H1 (cell line): Measurements from ENCODE around the gene KCTD20. TPM values are rescaled to one million over a fixed set of nuclear protein-coding genes. Genes with fewer than 3 reads are reported as not detected.

Source experiments
- CTCF ChIA-PET: fragments of 300-600 bp; sonication (Branson Sonifier 250); formaldehyde crosslinking; loops from one replicate; lab custom pipeline; 2021; ENCODE audit not compliant: partially characterized antibody; lab: Charles Lee
- POLR2A ChIA-PET: fragments of 300-600 bp; sonication (Branson Sonifier 250); formaldehyde crosslinking; loops from one replicate; lab custom pipeline; 2021; ENCODE audit warnings: inconsistent platforms; ENCODE audit not compliant: partially characterized antibody; lab: Charles Lee
- DNase-seq, 2 experiments: peaks; one replicate each; pipeline versions ENCODE4 v3.0.0 to v3.0.0-alpha.2; 2010 to 2022; ENCODE audit warnings: low spot score in 2 of 2, low read depth in 1 of 2, mixed read lengths in 1 of 2
- FAIRE-seq: peaks from 2 replicates; lab custom pipeline; 2011; peaks lifted over from hg19 to GRCh38; lab: Jason Lieb, UNC
- H2AFZ ChIP-seq: 2 replicates; pipeline ENCODE4 v1.8.1; 2012; ENCODE audit warnings: low read length, inconsistent platforms
- H2AK5ac ChIP-seq: 2 replicates; pipeline ENCODE4 v1.6.1; 2013; ENCODE audit warnings: low read depth, low read length
- H2BK120ac ChIP-seq: replicated peaks from 2 replicates; pipeline ENCODE3; 2013; ENCODE audit warnings: low read depth, low read length, inconsistent platforms
- H2BK12ac ChIP-seq: 2 replicates; pipeline ENCODE4 v1.6.1; 2013; ENCODE audit warnings: low read depth, low read length
- H2BK15ac ChIP-seq: 2 replicates; pipeline ENCODE4 v1.6.1; 2013; ENCODE audit warnings: low read length
- H2BK20ac ChIP-seq: 2 replicates; pipeline ENCODE4 v1.6.1; 2013; ENCODE audit warnings: low read length
- H2BK5ac ChIP-seq: 2 replicates; pipeline ENCODE4 v1.6.1; 2013; ENCODE audit warnings: low read depth, low read length
- H3K14ac ChIP-seq: 2 replicates; pipeline ENCODE4 v1.6.1; 2013; ENCODE audit warnings: inconsistent platforms; ENCODE audit not compliant: insufficient read length
- H3K18ac ChIP-seq: 2 replicates; pipeline ENCODE4 v1.6.1; 2013; ENCODE audit warnings: low read length; ENCODE audit errors: extremely low read depth
- H3K23ac ChIP-seq: 2 replicates; pipeline ENCODE4 v1.6.1; 2013; ENCODE audit warnings: inconsistent platforms; ENCODE audit not compliant: insufficient read length
- H3K23me2 ChIP-seq: 2 replicates; pipeline ENCODE4 v1.6.1; 2013; ENCODE audit warnings: low read depth, low read length
- H3K27ac ChIP-seq: 2 replicates; pipeline ENCODE4 v1.6.1; 2011; ENCODE audit warnings: low read depth, low read length, inconsistent platforms
- H3K27me3 ChIP-seq, 4 experiments: replicated peaks in 1 of 4; 1 replicate in 1 of 4; 2 replicates in 3 of 4; pipeline versions ENCODE4 v1.6.1 to v1.8.1; 2011 to 2013; ENCODE audit warnings: low read length in 3 of 4, mild to moderate bottlenecking in 3 of 4, inconsistent platforms in 2 of 4, mixed read lengths in 2 of 4, moderate library complexity in 1 of 4; ENCODE audit not compliant: control insufficient read depth in 3 of 4, insufficient read depth in 3 of 4; ENCODE audit errors: extremely low read depth in 1 of 4
- H3K36me3 ChIP-seq, 4 experiments: 2 replicates each; pipeline versions ENCODE4 v1.6.1 to v1.8.1; 2011 to 2013; ENCODE audit warnings: mild to moderate bottlenecking in 4 of 4, low read length in 3 of 4, moderate library complexity in 2 of 4, control low read depth in 1 of 4, inconsistent platforms in 1 of 4; ENCODE audit not compliant: insufficient read depth in 4 of 4, control insufficient read depth in 2 of 4
- H3K4ac ChIP-seq: replicated peaks from 2 replicates; pipeline ENCODE3; 2013; ENCODE audit warnings: low read length, low read depth, mixed read lengths, inconsistent platforms; ENCODE audit not compliant: insufficient read length
- H3K4me1 ChIP-seq, 4 experiments: replicated peaks in 1 of 4; 1 replicate in 1 of 4; 2 replicates in 3 of 4; pipeline versions ENCODE4 v1.6.1 to v1.8.1; 2011 to 2013; ENCODE audit warnings: low read length in 3 of 4, inconsistent platforms in 2 of 4, mixed read lengths in 1 of 4; ENCODE audit not compliant: insufficient read depth in 4 of 4, control insufficient read depth in 3 of 4
- H3K4me2 ChIP-seq, 2 experiments: 2 replicates each; pipeline versions ENCODE4 v1.6.1 to v1.8.1; 2011 to 2013; ENCODE audit warnings: low read depth in 2 of 2, low read length in 2 of 2, control low read depth in 1 of 2, inconsistent platforms in 1 of 2, mild to moderate bottlenecking in 1 of 2; ENCODE audit not compliant: insufficient read depth in 1 of 2
- H3K4me3 ChIP-seq, 4 experiments: fragments of 200-600, 300-600 bp in 1 of 4; sonication (generic), shearing (Covaris generic), sonication (Bioruptor Twin) in 1 of 4; 2 replicates each; pipeline versions ENCODE4 v1.5.1 to v1.8.1; 2011 to 2016; ENCODE audit warnings: low read length in 4 of 4, low read depth in 3 of 4, control low read depth in 2 of 4, inconsistent platforms in 2 of 4, mild to moderate bottlenecking in 2 of 4, mixed read lengths in 1 of 4, moderate library complexity in 1 of 4; ENCODE audit not compliant: insufficient read depth in 2 of 4; ENCODE audit errors: extremely low read depth in 1 of 4
- H3K56ac ChIP-seq: replicated peaks from 2 replicates; pipeline ENCODE3; 2013; ENCODE audit warnings: low read depth, mild to moderate bottlenecking, mixed read lengths, low read length, inconsistent platforms; ENCODE audit not compliant: insufficient read length
- H3K79me1 ChIP-seq: 2 replicates; pipeline ENCODE4 v1.6.1; 2013; ENCODE audit warnings: low read depth, low read length, control low read depth
- H3K79me2 ChIP-seq, 2 experiments: 2 replicates each; pipeline versions ENCODE4 v1.6.1 to v1.8.1; 2012 to 2013; ENCODE audit warnings: low read length in 2 of 2, mild to moderate bottlenecking in 2 of 2, inconsistent platforms in 1 of 2; ENCODE audit not compliant: insufficient read depth in 2 of 2, control insufficient read depth in 1 of 2
- H3K9ac ChIP-seq, 4 experiments: replicated peaks in 1 of 4; 1 replicate in 1 of 4; 2 replicates in 3 of 4; pipeline versions ENCODE4 v1.6.1 to v1.8.1; 2011 to 2013; ENCODE audit warnings: low read depth in 3 of 4, low read length in 3 of 4, control low read depth in 2 of 4, mild to moderate bottlenecking in 2 of 4, moderate library complexity in 2 of 4, inconsistent platforms in 1 of 4; ENCODE audit errors: extremely low read depth in 1 of 4
- H3K9me3 ChIP-seq, 2 experiments: 2 replicates each; pipeline versions ENCODE4 v1.6.1 to v1.8.1; 2012 to 2013; ENCODE audit warnings: mild to moderate bottlenecking in 2 of 2, moderate library complexity in 2 of 2, control low read depth in 1 of 2, inconsistent platforms in 1 of 2, low read depth in 1 of 2, low read length in 1 of 2, mixed read lengths in 1 of 2; ENCODE audit not compliant: insufficient read depth in 2 of 2
- H4K20me1 ChIP-seq, 2 experiments: replicated peaks in 1 of 2; 2 replicates each; pipeline versions ENCODE3 to v1.8.1; 2011 to 2013; ENCODE audit warnings: inconsistent platforms in 2 of 2, low read length in 2 of 2, mild to moderate bottlenecking in 1 of 2; ENCODE audit not compliant: insufficient read depth in 2 of 2, control insufficient read depth in 1 of 2
- H4K5ac ChIP-seq: 2 replicates; pipeline ENCODE4 v1.6.1; 2013; ENCODE audit warnings: low read length, low read depth, mixed read lengths, inconsistent platforms; ENCODE audit not compliant: insufficient read length
- H4K8ac ChIP-seq: 2 replicates; pipeline ENCODE4 v1.8.0; 2013; ENCODE audit warnings: mild to moderate bottlenecking, moderate library complexity, low read length, inconsistent platforms; ENCODE audit not compliant: insufficient read depth; ENCODE audit errors: extremely low read depth
- H4K91ac ChIP-seq: replicated peaks from 2 replicates; pipeline ENCODE3; 2013; ENCODE audit warnings: low read length, mixed read lengths, inconsistent platforms; ENCODE audit not compliant: insufficient read length
- EP300 ChIP-seq, 2 experiments: IDR thresholded peaks; 1 replicate in 1 of 2; 2 replicates in 1 of 2; pipeline ENCODE4 v1.6.1; 2011 to 2012; ENCODE audit warnings: low read depth in 2 of 2, low read length in 2 of 2, mild to moderate bottlenecking in 2 of 2, borderline replicate concordance in 1 of 2, inconsistent platforms in 1 of 2, moderate library complexity in 1 of 2
- WGBS, 2 experiments: shearing (Covaris generic) in 1 of 2; methylation state at CpG; one replicate each; pipeline versions ENCODE4 v1.1.6 to v1.1.7; 2013 to 2015; ENCODE audit warnings: low lambda C conversion rate in 2 of 2, mixed read lengths in 2 of 2, inconsistent platforms in 1 of 2, low coverage in 1 of 2, missing lambda C conversion rate in 1 of 2; ENCODE audit not compliant: insufficient replicate concordance in 2 of 2, insufficient coverage in 1 of 2, insufficient read length in 1 of 2; ENCODE audit errors: extremely low coverage in 1 of 2, missing lambda C conversion rate in 1 of 2; 5-methylcytosine and 5-hydroxymethylcytosine counted together
- polyA plus RNA-seq, 7 experiments: library from polyadenylated mRNA; depleted of rRNA in 3 of 7; stranded (reverse) in 5 of 7; unstranded in 2 of 7; fragments of >200 nt in 5 of 7; fragments of 200-250 nt in 2 of 7; gene quantifications; 1 replicate in 5 of 7; 2 replicates in 1 of 7; 4 replicates in 1 of 7; pipeline versions ENCODE4 v1.2.1 to v1.2.3, GENCODE V29; 2011 to 2013; ENCODE audit warnings: missing spikeins in 2 of 7, mixed read lengths in 2 of 7
- total RNA-seq: library from RNA; stranded (reverse); fragmentation: NEBNext Ultra II Directional; extraction: Animal tissue kit (Norgen Biotek cat#: 25700); gene quantifications from 2 replicates; pipeline ENCODE4 v1.2.1, GENCODE V29; 2021

The KCTD20 gene
- total and polyA plus RNA-seq, 2 of the 8 experiments (the other 6 are each of a cell fraction or from before 2014, with no cell fraction given), result 10.1 to 26.2 TPM

- Histone ChIP-seq H3K4ac (no peak overlapping the region), H2AFZ (no peak overlapping the region), H3K14ac (no peak overlapping the region), H2BK12ac (no peak overlapping the region), H4K8ac (no peak overlapping the region), H3K79me2 (no peaks in the 10 kb centered on the region), H3K4me3 (no peak overlapping the region), H2BK15ac (no peak overlapping the region), H2BK5ac (no peak overlapping the region), H3K36me3 (peaks cover 3 to 19% (median 10%) of the 10 kb centered on the region in 4 experiments; a peak in 5 of 8 replicates), H3K9me3 (no peaks in the 10 kb centered on the region), H2AK5ac (no peak overlapping the region), H2BK20ac (no peak overlapping the region), H4K91ac (no peak overlapping the region), H2BK120ac (no peak overlapping the region), H3K27ac (no peak overlapping the region), H3K4me2 (no peak overlapping the region), H3K56ac (no peak overlapping the region), H3K23ac (no peak overlapping the region), H3K9ac (no peak overlapping the region), H3K27me3 (no peaks in the 10 kb centered on the region), H3K23me2 (no peaks in the 10 kb centered on the region), H3K4me1 (no peaks in the 10 kb centered on the region), H3K79me1 (no peaks in the 10 kb centered on the region), H4K20me1 (no peaks in the 10 kb centered on the region), H3K18ac (no peak overlapping the region), H4K5ac (no peak overlapping the region)
- CTCF ChIA-PET, result no interaction called here
- TF ChIP-seq EP300 (IDR thresholded peaks at IDR 0.05; ENCODE audit: borderline replicate concordance in 1 of 2, low read depth in 2 of 2, low read length in 2 of 2), result no peak
- DNase-seq (no peak), FAIRE-seq (no peak)
- no CpG with 5 or more reads among the region's 2 CpGs for WGBS, 2 experiments
- POLR2A ChIA-PET, result interaction anchor here (1.2 to 2.4 kb wide), 3 partner anchors 10 to 13 kb away, joined by 4 to 11 read pairs (median 6); no protein-coding TSS in a partner anchor
These were observed 35.3 kb downstream of the KCTD20 start for GRCh38 chr6:36478051-36478526.
